Lower leg skin (tissue), 4 donors: ENCODE measurements around the gene DLG5. TPM values are rescaled to one million over a fixed set of nuclear protein-coding genes. Genes with fewer than 3 reads are reported as not detected.

Experiments
- DNase-seq, 2 donors: peaks; one replicate each; pipeline ENCODE4 v3.0.0-alpha.2; 2019; ENCODE audit warnings: low spot score in 2 of 2
- H3K4me3 ChIP-seq: fragments of 200-600 bp; sonication (generic); 2 replicates; pipeline ENCODE4 v1.5.1; 2017; ENCODE audit warnings: mild to moderate bottlenecking, low read depth; ENCODE audit not compliant: poor library complexity, severe bottlenecking
- CTCF ChIP-seq, 3 donors: fragments of 450-650 bp; IDR thresholded peaks; one replicate each; pipeline ENCODE4 v1.5.1; 2016; ENCODE audit warnings: antibody characterized with exemption in 3 of 3, mild to moderate bottlenecking in 3 of 3, moderate library complexity in 2 of 3
- POLR2A ChIP-seq, 2 donors: fragments of 450-650 bp; IDR thresholded peaks; one replicate each; pipeline ENCODE4 v1.6.1; 2016 to 2017; ENCODE audit warnings: antibody characterized with exemption in 2 of 2, mild to moderate bottlenecking in 1 of 2, moderate library complexity in 1 of 2
- WGBS, 2 donors: methylation state at CpG; one replicate each; pipeline ENCODE4 v1.1.5; 2018; 5-methylcytosine and 5-hydroxymethylcytosine counted together
- intact Hi-C: fragments of 100-400 bp; cut with DNase I; formaldehyde crosslinking; loops from one replicate; pipeline ENCODE4 v1.15.0; 2023; ENCODE audit warnings: low total_unique reads
- total RNA-seq, 4 donors: library from RNA; depleted of rRNA; stranded (reverse); fragments of >200 nt; gene quantifications; one replicate each; pipeline ENCODE4 v1.1.0, GENCODE V29; 2016

DLG5 gene
- total RNA-seq, 4 donors from 2014 or later = 91.9 to 165 (median 103) TPM

- H3K4me3 ChIP-seq = no peak overlapping the region
- peak; percentile 79 to 88 for DNase-seq
- intact Hi-C loops = no loop called here
- 39 to 50% methylated on average over 19 of the region's 19 CpGs for WGBS, 2 donors
- TF ChIP-seq CTCF (IDR thresholded peaks at IDR 0.05) (no peak), POLR2A (IDR thresholded peaks at IDR 0.05) (no peak)
These were observed 28.1 kb downstream of the DLG5 start for GRCh38 chr10:77898323-77899079.

- intact Hi-C loops = no loop called here
- TF ChIP-seq POLR2A (IDR thresholded peaks at IDR 0.05) (no peak), CTCF (IDR thresholded peaks at IDR 0.05) (no peak)
- DNase-seq = no peak
- 44 to 63% methylated on average over 3 of the region's 3 CpGs for WGBS, 2 donors
- no peak overlapping the region for H3K4me3 ChIP-seq
These were observed 30.5 kb downstream of the DLG5 start for GRCh38 chr10:77896058-77896457.

GRCh38 chr10:77894058-77894457 is 32.5 kb downstream of the DLG5 start:
- no peak for DNase-seq
- no peak overlapping the region for H3K4me3 ChIP-seq
- TF ChIP-seq CTCF (IDR thresholded peaks at IDR 0.05) (no peak), POLR2A (IDR thresholded peaks at IDR 0.05) (no peak)
- intact Hi-C loops = no loop called here
- WGBS, 2 donors = 53 to 87% methylated on average over 3 of the region's 3 CpGs

GRCh38 chr10:77893386-77893785 is 33.2 kb downstream of the DLG5 start:
- DNase-seq = no peak
- intact Hi-C loops = no loop called here
- no peak for TF ChIP-seq POLR2A (IDR thresholded peaks at IDR 0.05)
- TF ChIP-seq CTCF (IDR thresholded peaks at IDR 0.05) = no peak
- no peak overlapping the region for H3K4me3 ChIP-seq
- 83 to 90% methylated on average over 8 of the region's 8 CpGs for WGBS, 2 donors

- H3K4me3 ChIP-seq = no peak overlapping the region
- WGBS, 2 donors = 68 to 83% methylated on average over 5 of the region's 5 CpGs
- DNase-seq = no peak
- TF ChIP-seq POLR2A (IDR thresholded peaks at IDR 0.05) (no peak), CTCF (IDR thresholded peaks at IDR 0.05) (no peak)
- intact Hi-C loops = no loop called here
These were observed 33.8 kb downstream of the DLG5 start for GRCh38 chr10:77892761-77893160.
